HG03097 (cell line): ENCODE results near the gene PPP3CA.
"Not testable (repeated sequence)": the region's sequence is repeated elsewhere in the genome, so short reads cannot be mapped to it uniquely, and the experiment has no call there.

ENCODE experiments used
- ATAC-seq: cut with Tn5 transposase; IDR thresholded peaks from one replicate; pipeline ENCODE4 v1.9.1; 2021; ENCODE audit not compliant: unreplicated experiment, low FRiP score

Gene PPP3CA

GRCh38 chr4:101022151-101023024, 324.9 kb downstream of the PPP3CA start:
- no peak for ATAC-seq

DNA sequence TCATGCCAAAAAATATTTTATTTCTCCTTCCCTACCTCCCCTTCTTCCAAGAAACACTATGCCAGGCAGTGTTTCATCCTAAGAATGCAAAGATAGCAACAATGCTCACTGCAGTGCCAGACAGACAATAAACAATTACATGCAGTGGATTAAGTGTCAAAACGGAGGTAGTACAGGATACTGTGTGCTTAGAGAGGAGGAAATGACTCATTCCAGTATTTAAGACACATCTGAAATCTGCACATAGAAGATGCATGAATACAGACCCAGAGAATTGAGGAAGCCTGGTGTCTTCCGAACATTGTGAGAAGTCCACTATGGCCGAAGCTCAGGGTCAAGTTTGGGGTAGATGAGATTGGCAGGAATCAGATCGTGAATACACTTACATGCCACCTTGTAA, 326.4 kb downstream of the PPP3CA start:
- ATAC-seq: peak; percentile 60

DNA sequence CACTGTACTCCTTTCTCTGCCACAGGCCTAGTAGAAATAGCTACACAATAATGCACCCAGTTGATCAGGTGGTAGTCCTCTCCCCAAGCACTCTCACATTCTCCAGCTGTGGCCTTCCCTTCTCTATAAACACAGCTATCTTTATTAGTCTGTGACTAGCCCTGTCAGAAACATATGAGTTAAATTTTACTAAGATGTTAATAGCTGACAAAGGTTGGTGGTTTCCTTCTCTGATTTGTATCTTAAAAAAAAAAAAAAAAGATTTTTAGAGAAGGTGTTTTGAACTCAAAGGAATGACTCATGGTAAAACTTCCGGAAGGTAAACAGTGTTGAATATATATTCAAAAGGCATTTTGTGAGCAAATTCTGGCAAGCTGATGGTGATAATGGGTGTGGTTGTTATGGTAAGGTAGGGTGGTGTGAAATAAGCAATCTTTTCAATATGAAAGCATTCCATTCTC, 327.4 kb downstream of the PPP3CA start:
- peak; percentile 73 for ATAC-seq

DNA sequence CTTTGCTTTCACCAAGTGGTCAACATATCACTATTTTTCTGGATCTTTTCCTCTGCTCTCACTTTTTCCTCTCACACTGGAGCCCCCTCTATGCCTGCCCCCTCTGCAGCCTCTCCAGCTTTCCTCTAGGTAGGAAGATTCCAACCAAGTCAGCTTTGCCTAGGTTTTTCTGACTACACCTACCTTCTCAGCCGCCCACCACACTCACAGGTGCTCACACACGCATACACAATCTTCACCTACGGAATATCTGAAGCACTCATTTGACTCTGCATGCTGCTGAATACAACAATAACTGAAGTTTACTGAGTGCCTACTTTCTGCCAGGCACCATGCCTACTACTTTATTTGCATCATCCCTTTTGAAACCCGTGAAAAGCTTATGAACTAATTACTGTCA, 328.0 kb downstream of the PPP3CA start:
- ATAC-seq: no peak

GRCh38 chr4:101018836-101019235, 328.5 kb downstream of the PPP3CA start:
- ATAC-seq: peak; percentile 58

GRCh38 chr4:101014417-101014816, 332.9 kb downstream of the PPP3CA start:
- peak; percentile 38 for ATAC-seq

GRCh38 chr4:101010987-101011386, 336.3 kb downstream of the PPP3CA start:
- no peak for ATAC-seq

DNA sequence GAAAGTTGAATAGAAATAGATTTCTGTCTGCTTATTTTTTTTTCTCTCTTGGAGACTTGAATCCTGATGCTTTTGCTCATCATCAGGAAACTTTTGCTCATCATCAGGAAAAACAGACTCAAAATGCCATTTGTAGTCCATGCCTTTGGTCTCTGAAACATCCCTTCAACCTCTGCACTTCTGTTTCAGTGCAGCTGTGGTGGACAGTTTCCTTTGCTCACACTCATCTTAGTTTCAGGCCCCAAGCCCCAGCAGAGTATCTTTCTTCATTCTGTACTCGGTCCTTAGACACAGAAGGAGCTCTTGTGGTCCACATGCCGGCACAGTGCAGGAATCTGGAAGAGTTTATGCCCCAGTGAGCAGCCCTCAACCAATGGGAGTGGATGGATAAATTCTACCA, 337.9 kb downstream of the PPP3CA start:
- ATAC-seq: peak; percentile 60

DNA sequence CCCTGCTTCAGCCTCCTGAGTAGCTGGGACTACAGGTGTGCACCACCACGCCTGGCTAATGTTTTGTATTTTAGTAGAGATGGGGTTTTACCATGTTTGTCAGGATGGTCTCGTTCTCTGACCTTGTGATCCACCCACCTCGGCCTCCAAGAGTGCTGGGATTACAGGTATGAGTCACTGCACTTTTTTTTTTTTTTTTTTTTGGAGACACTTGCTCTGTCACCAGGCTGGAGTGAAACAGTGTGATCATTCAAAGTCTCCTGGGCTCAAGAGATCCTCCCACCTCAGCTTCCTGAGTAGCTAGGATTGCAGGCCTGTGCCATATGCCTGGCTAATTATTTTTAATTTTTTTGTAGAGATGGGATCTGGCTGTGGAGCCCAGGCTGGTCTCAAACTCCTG, 338.8 kb downstream of the PPP3CA start:
- ATAC-seq: no peak

DNA sequence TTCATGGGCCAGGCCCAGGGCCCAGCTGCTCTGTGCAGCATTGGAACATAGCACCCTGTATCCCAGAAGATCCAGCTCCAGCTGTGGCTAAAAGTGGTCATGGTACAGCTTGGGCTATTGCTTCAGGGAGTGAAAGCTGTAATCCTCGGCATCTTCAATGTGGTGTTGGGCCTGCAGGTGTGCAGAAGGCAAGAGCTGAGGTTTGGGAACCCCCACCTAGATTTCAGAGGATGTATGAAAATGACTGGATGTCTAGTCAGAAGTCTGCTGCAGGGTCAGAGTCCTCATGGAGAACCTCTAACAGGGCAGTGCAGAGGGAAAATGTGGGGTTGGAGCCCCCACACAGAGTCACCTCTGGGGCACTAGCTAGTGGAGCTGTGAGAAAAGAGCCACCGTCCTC, 341.7 kb downstream of the PPP3CA start:
- no peak for ATAC-seq

- ATAC-seq: no peak
These were observed 346.8 kb downstream of the PPP3CA start for GRCh38 chr4:101000496-101000895.

GRCh38 chr4:100995671-100996070, 351.7 kb downstream of the PPP3CA start:
- no peak for ATAC-seq

- not testable (repeated sequence) for ATAC-seq
These were observed 352.3 kb downstream of the PPP3CA start for GRCh38 chr4:100995002-100995401.

DNA sequence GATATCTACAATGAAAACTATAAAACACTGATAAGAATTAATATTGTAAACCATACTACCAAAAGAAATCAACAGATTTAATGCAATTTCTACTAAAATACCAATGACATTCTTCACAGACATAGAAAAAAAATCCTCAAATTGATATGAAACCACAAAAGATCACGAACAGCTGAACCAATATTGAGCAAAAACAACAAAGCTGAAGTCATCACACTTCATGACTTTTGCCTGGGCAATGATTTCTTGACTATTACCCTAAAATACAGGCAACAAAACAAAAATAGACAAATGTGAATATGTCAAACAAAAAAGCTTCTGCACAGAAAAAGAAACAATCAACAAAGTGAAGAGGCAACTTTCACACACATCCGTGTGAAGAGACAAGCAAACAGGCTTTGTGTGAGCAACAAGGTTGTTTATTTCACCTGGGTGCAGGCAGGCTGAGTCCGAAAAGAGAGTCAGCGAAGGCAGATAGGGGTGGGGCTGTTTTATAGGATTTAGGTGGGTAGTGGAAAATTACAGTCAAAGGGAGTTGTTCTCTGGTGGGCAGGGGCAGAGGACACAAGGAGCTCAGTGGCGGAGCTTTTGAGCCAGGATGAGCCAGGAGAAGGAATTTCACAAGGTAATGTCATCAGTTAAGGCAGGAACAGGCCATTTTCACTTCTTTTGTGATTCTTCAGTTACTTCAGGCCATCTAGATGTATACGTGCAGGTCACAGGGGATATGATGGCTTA, 355.8 kb downstream of the PPP3CA start:
- not testable (repeated sequence) for ATAC-seq

DNA sequence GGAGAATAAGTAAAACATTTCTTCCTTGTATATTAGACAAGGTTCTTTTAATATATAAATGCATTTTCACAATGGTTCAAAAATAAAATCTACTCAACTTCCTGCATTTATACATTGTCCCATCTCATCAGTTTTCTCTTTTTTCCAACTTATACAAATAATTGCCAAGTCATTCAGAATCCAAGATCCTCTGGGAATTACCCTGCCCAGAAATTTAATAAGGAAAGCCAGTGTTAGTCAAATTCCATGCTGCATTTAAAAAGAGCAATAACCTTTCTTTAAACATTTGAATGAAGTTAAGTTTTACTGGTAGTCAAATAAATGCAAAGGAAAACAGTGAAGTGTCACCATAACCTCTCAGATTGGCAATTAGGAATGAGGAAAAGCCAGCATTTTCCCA, 357.9 kb downstream of the PPP3CA start:
- no peak for ATAC-seq

GRCh38 chr4:100988876-100989275, 358.4 kb downstream of the PPP3CA start:
- ATAC-seq: no peak

- no peak for ATAC-seq
These were observed 360.9 kb downstream of the PPP3CA start for GRCh38 chr4:100986360-100986868.

- no peak for ATAC-seq
These were observed 361.8 kb downstream of the PPP3CA start for GRCh38 chr4:100985576-100985975.

- no peak for ATAC-seq
These were observed 362.4 kb downstream of the PPP3CA start for GRCh38 chr4:100984901-100985300.

- no peak for ATAC-seq
These were observed 363.9 kb downstream of the PPP3CA start for GRCh38 chr4:100983426-100983825.

DNA sequence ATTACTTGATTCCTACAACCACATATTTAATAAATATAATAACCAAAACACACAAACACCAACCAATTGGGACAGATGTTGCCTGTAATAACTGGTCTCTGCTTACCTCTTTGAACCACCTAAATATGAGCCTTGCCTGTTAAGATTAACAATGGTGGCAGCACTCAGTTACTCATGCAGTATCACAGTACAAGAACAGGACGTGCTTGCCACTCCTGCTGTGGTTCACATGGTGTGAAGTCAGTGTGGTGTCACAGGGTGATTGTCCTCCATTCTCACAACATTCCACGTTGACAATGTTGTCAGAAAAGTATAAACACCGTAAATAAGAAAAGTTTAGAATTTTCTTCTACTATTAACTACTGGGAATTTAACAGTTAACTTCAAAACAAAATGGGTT, 365.0 kb downstream of the PPP3CA start:
- ATAC-seq: no peak
